GM18873 (cell line): Measurements from ENCODE around the gene ATRIP.

ENCODE experiments used
- ATAC-seq: cut with Tn5 transposase; IDR thresholded peaks from one replicate; pipeline ENCODE4 v1.9.1; 2021; ENCODE audit warnings: mild to moderate bottlenecking, moderate library complexity, moderate number of reproducible peaks; ENCODE audit not compliant: unreplicated experiment, low FRiP score

ATRIP gene

DNA sequence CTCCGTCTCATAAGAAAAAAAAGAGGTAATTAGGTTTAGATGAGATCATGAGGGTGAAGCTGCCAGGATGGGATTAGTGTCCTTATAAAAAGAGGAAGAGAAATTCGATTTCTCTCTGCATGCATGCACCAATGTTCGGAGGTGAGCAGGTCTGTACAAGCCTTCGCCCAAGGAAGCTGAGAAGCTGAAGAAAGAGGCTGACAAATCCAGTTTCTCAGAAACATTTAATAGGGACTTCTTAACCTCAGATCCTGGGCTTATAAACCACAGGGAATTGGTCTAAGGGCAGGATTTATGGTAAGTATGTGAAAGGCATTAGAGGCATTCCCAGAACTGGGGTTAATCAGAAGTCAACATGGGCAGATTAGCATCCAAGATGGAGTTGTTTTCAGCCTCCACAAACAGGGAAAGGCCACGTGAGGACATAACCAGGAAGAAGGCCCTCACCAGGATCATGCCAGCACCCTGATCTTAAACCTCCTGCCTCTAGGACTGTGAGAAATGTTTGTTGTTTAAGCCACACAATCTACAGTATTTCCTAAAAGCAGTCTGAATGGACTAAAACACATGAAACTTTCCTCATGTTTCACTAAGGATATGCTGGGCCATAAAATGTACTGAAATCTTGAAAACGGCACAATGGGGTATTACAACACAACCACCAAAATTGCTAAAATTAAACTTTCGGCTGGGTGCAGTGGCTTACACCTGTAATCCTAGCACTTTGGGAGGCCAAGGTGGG, 46.1 kb downstream of the ATRIP start:
- ATAC-seq: no peak

GRCh38 chr3:48493203-48493501, 46.6 kb downstream of the ATRIP start:
- ATAC-seq: no peak

DNA sequence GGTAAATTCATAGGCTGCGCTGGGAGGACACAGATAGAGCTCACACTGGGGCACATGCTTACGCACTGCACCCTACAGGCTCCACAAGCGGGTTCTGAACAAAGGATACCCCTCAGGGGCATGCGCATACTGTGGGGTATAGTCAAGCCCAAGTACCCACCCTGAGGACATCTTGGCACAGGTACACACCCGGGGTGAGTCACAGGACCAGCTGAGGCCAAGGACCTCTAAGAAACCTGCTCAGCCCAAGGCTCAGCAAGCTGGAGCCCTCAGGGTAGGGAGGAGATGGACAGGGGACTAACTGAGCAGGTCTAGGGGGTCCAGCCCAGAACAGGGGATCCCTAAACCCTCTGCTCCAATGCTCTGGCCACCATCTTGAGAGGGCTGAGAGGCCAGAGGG, 54.1 kb downstream of the ATRIP start:
- no peak for ATAC-seq

DNA sequence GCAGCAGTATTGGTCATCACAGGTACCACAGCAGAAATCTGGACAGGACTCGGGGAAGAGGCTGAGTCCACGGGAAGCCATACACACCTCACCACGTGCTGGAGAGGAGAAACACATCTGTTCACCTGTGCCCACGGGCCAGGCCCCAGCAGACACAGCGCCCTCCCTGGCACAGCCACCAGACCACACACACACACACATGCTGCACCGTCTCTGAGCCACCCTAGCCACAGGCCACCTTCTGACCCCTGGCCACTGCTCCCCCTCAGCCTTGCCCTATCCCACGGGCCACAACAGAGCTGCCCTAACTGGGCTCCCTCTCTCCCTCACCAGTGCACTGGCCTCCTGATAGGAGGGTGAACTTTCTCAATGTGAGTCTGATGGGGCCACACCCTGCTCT, 54.7 kb downstream of the ATRIP start:
- no peak for ATAC-seq

- no peak for ATAC-seq
Observed at GRCh38 chr3:48502121-48502520, 55.6 kb downstream of the ATRIP start.

- no peak for ATAC-seq
Observed at GRCh38 chr3:48502728-48503168, 56.2 kb downstream of the ATRIP start.

- no peak for ATAC-seq
Observed at GRCh38 chr3:48503401-48504050, 57.0 kb downstream of the ATRIP start.

DNA sequence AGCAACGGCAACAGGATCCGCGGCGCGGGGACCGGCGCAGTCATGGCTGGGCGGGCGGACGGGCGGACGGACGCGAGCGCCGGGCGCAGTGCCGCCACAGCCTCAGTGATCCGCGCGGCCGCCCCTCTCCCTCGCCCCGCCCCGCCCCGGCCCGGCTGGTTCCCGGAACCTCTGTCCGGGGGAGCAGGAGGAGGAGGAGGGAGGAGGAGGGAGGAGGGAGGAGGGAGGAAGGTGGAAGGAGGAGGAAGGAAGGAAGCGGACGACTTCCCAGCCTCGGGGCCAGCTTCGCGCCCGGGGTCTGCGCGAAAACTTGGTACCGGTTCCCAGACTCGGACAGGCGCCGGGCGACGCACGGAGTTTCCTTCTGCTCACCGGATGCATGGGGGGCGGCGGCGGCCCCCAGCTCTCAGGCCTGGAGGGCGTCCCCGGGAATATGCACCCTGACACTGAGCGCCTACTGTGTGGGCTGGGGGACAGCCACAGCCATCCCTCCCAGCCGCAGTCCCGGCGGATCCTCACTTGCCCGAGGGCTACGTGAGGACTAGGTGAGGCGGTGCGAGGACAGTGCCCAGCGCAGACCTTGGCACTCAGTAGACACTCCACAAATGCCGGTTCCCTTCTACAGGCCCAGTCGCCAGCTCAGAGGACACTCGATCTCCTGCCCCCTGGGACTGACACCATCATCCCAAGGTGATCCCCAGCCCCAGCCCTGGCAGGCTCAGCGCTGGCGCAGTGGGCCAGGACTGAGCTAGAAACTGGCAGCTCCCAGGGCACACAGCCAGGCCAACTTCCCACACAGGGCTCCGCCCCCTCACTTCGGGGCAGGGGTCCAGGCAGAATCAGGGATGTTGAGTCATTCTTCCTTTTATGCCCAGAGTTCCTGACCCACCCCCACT, 57.8 kb downstream of the ATRIP start, which contains the start of gene SHISA5:
Gene SHISA5 (minus strand): TSS at position 124 of the 896 bp plus-strand sequence. CDS start 80 bp downstream, at position 44.
- no peak for ATAC-seq

- no peak for ATAC-seq
Observed at GRCh38 chr3:48505146-48505545, 58.6 kb downstream of the ATRIP start.

DNA sequence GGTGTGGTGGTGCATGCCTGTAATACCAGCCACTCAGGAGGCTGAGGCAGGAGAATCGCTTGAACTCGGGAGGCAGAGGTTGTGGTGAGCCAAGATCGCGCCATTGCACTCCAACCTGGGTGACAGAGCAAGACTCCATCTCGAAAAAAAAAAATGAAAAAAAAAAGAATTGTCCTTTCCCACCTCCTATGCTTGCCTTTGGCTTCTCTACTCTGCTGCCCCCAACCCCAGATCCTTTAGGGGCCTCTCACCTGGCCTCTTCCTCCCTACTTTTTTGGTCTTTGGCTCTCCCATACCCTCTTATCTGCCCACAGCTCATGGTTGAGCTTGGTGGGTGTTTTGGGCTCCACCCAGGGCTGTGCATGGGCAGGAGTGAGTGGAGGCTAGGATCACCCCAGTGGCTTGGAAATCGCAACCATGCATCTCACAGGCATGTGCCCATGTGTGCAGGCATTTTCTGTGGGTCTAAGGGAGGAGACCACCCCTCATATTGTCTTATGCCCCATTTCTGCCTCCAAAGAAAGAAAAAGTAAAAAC, 59.5 kb downstream of the ATRIP start:
- no peak for ATAC-seq

GRCh38 chr3:48507256-48508061, 60.9 kb downstream of the ATRIP start:
- no peak for ATAC-seq

GRCh38 chr3:48511551-48511950, 65.0 kb downstream of the ATRIP start:
- no peak for ATAC-seq

GRCh38 chr3:48514431-48515227, 68.1 kb downstream of the ATRIP start:
- no peak for ATAC-seq
